ENCODE results near the gene CC2D2B. TPM values are rescaled to one million over a fixed set of nuclear protein-coding genes. Genes with fewer than 3 reads are reported as not detected.
A peak's percentile ranks its signal among the peaks of the same experiment; 100 is the strongest.

CC2D2B gene
- total and polyA plus RNA-seq, 2 of the 13 experiments (the other 11 are each of a cell fraction or from before 2014, with no cell fraction given), result 0.20 TPM; not detected in 1

GRCh38 chr10:96025566-96025965 lies 117.8 kb downstream of the CC2D2B start:
- Histone ChIP-seq H3K4me1 (ENCODE audit: insufficient read depth, low read length) (no peaks in the 10 kb centered on the region), H3K9me3 (ENCODE audit: low read length) (no peaks in the 10 kb centered on the region), H3K9ac (ENCODE audit: insufficient read depth, low read depth, low read length) (no peak overlapping the region), H2AFZ (ENCODE audit: low read length) (no peak overlapping the region), H4K20me1 (ENCODE audit: insufficient read depth, low read length) (no peaks in the 10 kb centered on the region), H3K27ac (ENCODE audit: extremely low read length, insufficient read depth, low read length) (no peak overlapping the region), H3K27me3 (ENCODE audit: control insufficient read depth in 1 of 2, insufficient read depth in 2 of 2, low read length in 2 of 2) (no peaks in the 10 kb centered on the region), H3K79me2 (ENCODE audit: insufficient read depth, low read length) (no peaks in the 10 kb centered on the region), H3K4me2 (ENCODE audit: low read depth, low read length) (no peak overlapping the region), H3K4me3 (replicated peaks in 1 of 3; ENCODE audit: insufficient read depth in 1 of 3, low read depth in 2 of 3, low read length in 3 of 3) (no peak overlapping the region), H3K36me3 (replicated peaks in 1 of 2; ENCODE audit: control insufficient read depth in 1 of 2, insufficient read depth in 2 of 2, low read length in 2 of 2) (no peaks in the 10 kb centered on the region)
- BruUV-seq (replicated peaks), result no TSS peak
- CTCF ChIA-PET (ENCODE audit: low intra/inter-chr PET ratio, low total read pairs), result no interaction called here
- intact Hi-C loops (cut with micrococcal nuclease; ENCODE audit: unreplicated experiment), result no loop called here
- ATAC-seq (peak; percentile 100), DNase-seq (ENCODE audit: low spot score) (peak; percentile 32), FAIRE-seq (peak; percentile 23)
- in situ Hi-C loops (cut with HindIII; ENCODE audit: extremely low pct_ligation_motif_present, low pct_unique_long_range_greater_than_20kb), result no loop called here
- POLR2A ChIA-PET, result no interaction called here
- 47% methylated on average over 3 of the region's 3 CpGs for WGBS (ENCODE audit: low lambda C conversion rate)
- TF ChIP-seq STAG1 (CRISPR knock-in tag; IDR thresholded peaks at IDR 0.05), result peak; percentile 16; the same call in 1 of the 2 replicates
- TF ChIP-seq TP53 (CRISPR knock-in tag; conservative IDR thresholded peaks at IDR 0.05), result no peak
- TF ChIP-seq BRD4 (CRISPR knock-in tag; IDR thresholded peaks at IDR 0.05), result no peak
- TF ChIP-seq ISL2 (CRISPR knock-in tag; IDR thresholded peaks at IDR 0.05), result no peak
- 0 out of 2 replicates have a peak, but pooled peaks have one; percentile 20 for TF ChIP-seq RAD21 (CRISPR knock-in tag; IDR thresholded peaks at IDR 0.05)
- TF ChIP-seq HOXA9 (CRISPR knock-in tag; IDR thresholded peaks at IDR 0.05; ENCODE audit: borderline replicate concordance), result no peak
- TF ChIP-seq ZBTB49 (CRISPR knock-in tag; IDR thresholded peaks at IDR 0.05; ENCODE audit: borderline replicate concordance), result no peak
- TF ChIP-seq GRHL1 (CRISPR knock-in tag; conservative IDR thresholded peaks at IDR 0.05), result no peak
- TF ChIP-seq, protein P1, sequence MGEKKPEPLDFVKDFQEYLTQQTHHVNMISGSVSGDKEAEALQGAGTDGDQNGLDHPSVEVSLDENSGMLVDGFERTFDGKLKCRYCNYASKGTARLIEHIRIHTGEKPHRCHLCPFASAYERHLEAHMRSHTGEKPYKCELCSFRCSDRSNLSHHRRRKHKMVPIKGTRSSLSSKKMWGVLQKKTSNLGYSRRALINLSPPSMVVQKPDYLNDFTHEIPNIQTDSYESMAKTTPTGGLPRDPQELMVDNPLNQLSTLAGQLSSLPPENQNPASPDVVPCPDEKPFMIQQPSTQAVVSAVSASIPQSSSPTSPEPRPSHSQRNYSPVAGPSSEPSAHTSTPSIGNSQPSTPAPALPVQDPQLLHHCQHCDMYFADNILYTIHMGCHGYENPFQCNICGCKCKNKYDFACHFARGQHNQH (CRISPR knock-in tag; IDR thresholded peaks at IDR 0.05), result no peak
- TF ChIP-seq, protein P2, sequence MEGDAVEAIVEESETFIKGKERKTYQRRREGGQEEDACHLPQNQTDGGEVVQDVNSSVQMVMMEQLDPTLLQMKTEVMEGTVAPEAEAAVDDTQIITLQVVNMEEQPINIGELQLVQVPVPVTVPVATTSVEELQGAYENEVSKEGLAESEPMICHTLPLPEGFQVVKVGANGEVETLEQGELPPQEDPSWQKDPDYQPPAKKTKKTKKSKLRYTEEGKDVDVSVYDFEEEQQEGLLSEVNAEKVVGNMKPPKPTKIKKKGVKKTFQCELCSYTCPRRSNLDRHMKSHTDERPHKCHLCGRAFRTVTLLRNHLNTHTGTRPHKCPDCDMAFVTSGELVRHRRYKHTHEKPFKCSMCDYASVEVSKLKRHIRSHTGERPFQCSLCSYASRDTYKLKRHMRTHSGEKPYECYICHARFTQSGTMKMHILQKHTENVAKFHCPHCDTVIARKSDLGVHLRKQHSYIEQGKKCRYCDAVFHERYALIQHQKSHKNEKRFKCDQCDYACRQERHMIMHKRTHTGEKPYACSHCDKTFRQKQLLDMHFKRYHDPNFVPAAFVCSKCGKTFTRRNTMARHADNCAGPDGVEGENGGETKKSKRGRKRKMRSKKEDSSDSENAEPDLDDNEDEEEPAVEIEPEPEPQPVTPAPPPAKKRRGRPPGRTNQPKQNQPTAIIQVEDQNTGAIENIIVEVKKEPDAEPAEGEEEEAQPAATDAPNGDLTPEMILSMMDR (CRISPR knock-in tag; IDR thresholded peaks at IDR 0.05), result 0 out of 2 replicates have a peak, but pooled peaks have one; percentile 12
- TF ChIP-seq, protein P3, sequence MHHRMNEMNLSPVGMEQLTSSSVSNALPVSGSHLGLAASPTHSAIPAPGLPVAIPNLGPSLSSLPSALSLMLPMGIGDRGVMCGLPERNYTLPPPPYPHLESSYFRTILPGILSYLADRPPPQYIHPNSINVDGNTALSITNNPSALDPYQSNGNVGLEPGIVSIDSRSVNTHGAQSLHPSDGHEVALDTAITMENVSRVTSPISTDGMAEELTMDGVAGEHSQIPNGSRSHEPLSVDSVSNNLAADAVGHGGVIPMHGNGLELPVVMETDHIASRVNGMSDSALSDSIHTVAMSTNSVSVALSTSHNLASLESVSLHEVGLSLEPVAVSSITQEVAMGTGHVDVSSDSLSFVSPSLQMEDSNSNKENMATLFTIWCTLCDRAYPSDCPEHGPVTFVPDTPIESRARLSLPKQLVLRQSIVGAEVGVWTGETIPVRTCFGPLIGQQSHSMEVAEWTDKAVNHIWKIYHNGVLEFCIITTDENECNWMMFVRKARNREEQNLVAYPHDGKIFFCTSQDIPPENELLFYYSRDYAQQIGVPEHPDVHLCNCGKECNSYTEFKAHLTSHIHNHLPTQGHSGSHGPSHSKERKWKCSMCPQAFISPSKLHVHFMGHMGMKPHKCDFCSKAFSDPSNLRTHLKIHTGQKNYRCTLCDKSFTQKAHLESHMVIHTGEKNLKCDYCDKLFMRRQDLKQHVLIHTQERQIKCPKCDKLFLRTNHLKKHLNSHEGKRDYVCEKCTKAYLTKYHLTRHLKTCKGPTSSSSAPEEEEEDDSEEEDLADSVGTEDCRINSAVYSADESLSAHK (CRISPR knock-in tag; IDR thresholded peaks at IDR 0.05; ENCODE audit: borderline replicate concordance), result no peak
